HG02642 (cell line): ENCODE measurements around the gene PEMT.

ENCODE experiments used
- ATAC-seq: cut with Tn5 transposase; IDR thresholded peaks from one replicate; pipeline ENCODE4 v1.9.1; 2021; ENCODE audit warnings: mild to moderate bottlenecking; ENCODE audit not compliant: unreplicated experiment, poor library complexity

PEMT gene

DNA sequence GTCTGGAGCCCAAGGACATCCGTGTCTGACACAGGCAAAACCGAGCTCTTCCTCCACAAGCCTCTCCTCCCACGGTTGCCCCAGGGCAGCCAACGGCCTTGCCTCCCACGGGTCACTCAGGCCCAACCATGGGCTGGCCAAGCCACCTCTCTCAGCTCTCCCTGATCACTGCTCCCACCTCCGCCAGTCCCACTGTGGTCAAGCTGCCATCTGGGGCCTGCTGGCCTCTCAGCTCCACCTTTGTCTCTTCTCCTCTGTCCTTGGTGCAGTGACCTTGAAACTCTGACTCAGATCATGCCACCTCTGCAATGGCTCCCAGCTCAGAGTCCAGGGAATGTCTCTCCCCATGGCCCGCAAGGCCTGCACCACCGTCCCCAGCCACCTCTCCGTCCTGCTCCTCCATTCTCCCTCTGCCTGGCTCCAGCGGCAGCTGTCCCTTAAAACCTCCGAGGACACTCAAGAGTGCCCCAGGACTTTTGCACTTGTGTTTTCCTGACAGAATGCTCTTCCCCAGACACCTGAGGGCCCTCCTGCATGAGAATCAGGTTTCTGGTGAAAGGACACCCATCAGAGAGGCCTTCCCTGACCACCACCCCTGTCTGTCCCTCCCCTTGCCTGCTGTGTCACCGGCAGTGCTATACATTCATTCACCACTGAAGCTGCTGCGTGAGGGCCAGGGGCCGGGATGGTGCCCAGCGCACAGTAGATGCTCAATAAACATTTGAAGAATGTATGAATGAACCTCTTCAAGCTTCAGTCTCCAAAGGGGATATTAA, 19.3 kb downstream of the PEMT start:
- ATAC-seq = no peak

- ATAC-seq = no peak
Measured at GRCh38 chr17:17570798-17571716, 20.5 kb downstream of the PEMT start.

- ATAC-seq = no peak
Measured at GRCh38 chr17:17570140-17570797, 21.2 kb downstream of the PEMT start.

DNA sequence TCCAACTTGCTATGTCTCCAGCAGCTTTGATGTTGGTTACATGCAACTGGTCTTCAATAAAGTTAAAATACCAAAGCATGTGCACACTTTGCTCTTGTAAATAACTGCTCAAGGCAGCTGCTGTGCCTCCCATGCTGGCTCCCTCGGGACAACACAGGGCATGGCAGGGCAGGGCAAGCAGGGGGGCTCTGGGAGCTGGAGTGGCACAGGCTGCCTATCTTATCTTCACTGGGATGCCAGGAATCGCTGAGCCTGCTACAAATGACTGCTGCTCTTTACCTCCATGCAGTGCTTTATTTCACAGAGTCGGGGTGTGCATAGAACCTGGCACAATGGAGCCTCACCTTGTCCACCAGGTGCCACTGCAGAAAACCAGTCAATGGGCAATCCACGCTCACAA, 21.8 kb downstream of the PEMT start:
- ATAC-seq = no peak

DNA sequence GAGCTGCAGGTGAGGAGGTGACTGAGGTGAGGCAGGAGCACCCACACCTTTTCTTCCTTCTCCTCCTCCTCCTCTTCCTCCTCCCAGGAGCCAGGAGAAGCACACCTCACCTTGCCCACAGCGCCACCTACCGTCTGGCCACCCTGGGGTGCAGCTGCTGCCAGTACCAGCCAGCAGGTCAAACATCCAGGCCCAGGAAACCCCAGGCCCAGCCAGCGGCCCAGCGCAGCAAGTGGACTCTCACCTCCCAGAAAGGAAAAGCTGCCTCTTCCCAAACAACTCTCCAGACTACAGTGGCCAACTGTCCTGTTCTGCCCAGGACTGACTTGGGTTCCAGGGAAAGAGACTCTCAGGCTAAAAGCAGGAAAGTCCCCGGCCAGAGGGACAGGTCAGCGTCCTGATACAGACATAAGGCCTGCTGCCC, 22.7 kb downstream of the PEMT start:
- no peak for ATAC-seq

DNA sequence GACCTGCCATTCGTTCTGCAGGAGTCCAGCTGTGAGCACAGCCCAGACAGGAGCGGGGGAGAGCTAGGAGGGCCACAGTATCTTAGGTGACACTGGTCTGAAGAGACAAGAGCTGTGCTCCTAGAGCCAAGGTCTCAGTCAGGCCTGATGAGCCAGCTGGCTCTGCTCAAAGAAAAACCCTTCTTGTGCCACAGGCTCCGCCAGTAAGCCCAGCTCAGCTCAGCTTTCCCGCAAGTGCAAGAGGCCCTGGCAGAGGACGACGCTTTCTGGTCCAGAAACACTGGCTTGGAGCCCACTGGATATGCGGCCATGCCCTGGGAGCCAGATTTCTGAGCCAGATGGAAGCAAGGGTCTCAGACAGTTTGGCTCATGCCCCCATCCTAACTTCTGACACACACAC, 23.9 kb downstream of the PEMT start:
- no peak for ATAC-seq

GRCh38 chr17:17566896-17567513, 24.5 kb downstream of the PEMT start:
- ATAC-seq = no peak

DNA sequence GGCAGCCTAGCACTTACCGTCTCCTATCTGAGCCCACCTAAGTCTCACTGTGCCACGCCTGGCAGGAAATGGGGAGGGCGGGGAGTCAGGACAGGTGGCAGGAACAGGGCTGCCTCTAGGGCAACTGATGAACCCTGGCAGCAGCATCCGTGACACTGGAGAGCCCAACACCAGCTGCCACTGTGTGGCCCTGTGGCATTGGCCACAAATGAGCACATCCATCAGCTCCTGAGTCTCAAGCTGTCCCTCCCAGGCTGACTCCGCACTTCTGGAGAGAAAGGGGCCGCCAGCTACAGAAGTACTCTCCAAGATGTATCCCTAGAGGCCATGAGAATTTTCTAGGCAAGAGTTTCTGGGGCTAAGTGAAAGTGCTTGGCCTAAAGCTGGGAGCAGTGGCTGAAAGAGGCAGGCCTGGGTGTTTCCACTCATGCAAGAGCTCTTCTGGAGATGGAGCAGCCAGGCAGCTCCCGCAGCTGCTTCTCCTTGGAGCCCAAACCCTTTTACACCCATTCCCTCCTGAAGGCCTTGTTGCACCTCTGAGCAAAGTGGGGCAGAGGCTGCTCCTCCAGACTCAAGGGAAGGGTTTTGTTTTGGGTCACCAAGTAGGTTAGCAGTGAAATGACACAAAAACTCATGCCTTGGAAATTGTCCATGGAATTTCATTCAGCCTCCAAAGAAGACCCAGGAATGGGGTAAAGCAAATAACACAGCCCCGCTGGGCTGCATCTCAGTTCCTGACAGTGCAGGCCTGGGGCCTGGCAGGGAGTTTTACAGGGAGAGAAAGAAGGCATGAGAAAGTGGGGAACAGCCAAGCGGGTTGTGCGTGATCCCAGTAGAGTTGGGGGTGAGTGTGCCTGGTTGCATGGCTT, 25.8 kb downstream of the PEMT start:
- ATAC-seq = no peak

- no peak for ATAC-seq
Measured at GRCh38 chr17:17564896-17565295, 26.6 kb downstream of the PEMT start.

- no peak for ATAC-seq
Measured at GRCh38 chr17:17564323-17564722, 27.2 kb downstream of the PEMT start.

DNA sequence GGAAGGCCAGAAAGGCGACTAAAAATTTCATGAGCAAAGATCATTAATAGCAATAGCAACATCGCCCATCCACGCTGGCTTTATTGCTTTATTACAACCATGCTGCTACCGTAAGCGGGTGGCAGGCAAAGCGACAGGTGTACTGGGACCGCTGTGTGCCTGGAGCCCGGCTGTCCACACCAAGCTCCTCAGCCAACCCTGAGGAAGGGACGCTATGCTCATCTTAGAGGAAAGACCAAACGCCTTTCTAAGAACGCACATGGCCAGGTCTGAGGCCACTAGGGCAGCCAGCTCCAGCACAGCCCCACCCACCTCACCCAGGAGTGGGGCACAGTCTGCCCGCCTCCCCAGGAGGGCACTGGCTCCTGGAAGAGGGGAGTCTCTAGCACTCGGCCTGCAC, 28.0 kb downstream of the PEMT start:
- no peak for ATAC-seq

GRCh38 chr17:17562146-17562511, 29.4 kb downstream of the PEMT start:
- ATAC-seq = no peak

GRCh38 chr17:17561408-17562145, 29.9 kb downstream of the PEMT start:
- no peak for ATAC-seq

GRCh38 chr17:17560975-17561374, 30.5 kb downstream of the PEMT start:
- ATAC-seq = no peak

GRCh38 chr17:17560167-17560566, 31.3 kb downstream of the PEMT start:
- ATAC-seq = no peak

GRCh38 chr17:17559164-17559563, 32.3 kb downstream of the PEMT start:
- ATAC-seq = no peak

DNA sequence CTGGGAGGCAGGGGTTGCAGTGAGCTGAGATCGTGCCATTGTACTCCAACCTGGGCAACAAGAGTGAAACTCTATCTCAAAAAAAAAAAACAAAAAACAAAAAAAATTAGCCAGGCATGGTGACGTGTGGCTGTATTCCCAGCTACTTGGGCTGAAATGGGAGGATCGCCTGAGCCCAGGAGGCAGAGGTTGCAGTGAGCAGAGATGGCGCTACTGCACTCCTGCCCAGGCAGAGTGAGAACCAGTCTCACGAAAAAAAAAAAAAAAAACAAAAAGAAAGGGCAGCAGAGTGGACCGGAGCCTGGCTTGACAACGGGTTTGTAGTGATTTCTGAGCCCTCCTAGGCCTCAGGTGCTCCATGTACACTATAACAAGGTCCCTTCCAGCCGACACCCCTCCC, 33.1 kb downstream of the PEMT start:
- no peak for ATAC-seq

DNA sequence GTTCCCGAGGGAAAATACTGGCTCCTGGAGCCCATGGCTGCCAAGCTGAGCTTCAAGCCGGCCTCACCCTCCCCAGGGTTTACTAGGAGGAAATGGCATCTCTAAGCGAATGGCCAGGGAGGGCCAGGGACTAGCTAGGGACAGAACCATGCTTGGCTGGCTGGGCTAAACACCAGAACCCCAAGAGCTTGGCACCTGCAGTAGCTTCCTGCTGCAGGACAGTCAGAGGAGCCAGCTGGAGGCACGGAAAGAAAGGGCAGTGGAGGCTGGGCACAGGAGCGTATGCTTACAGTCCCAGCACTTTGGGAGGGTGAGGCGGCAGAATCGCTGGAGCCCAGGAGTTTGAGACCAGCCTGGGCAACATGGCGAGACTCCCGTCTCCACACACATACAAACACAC, 33.7 kb downstream of the PEMT start:
- no peak for ATAC-seq

- ATAC-seq = no peak
Measured at GRCh38 chr17:17556671-17557070, 34.8 kb downstream of the PEMT start.
